GM12891 (cell line): ENCODE results near the gene FALEC.

Experiments used
- DNase-seq: peaks from one replicate; pipeline ENCODE4 v3.0.0; 2011; ENCODE audit warnings: low spot score; ENCODE audit not compliant: insufficient read length
- FAIRE-seq: peaks from 2 replicates; lab custom pipeline; 2011; peaks lifted over from hg19 to GRCh38; lab: Jason Lieb, UNC
- PAX5 ChIP-seq: IDR thresholded peaks from 2 replicates; pipeline ENCODE4 v1.6.1; 2011; ENCODE audit warnings: low read length, moderate library complexity, mild to moderate bottlenecking; ENCODE audit not compliant: insufficient read depth, severe bottlenecking
- POLR2A ChIP-seq: IDR thresholded peaks from 2 replicates; pipeline ENCODE4 v1.6.1; 2011; ENCODE audit warnings: low read depth, low read length, control low read depth
- POLR2AphosphoS5 ChIP-seq: IDR thresholded peaks from 2 replicates; pipeline ENCODE4 v1.6.1; 2011; ENCODE audit warnings: low read depth, low read length, control low read depth
- POU2F2 ChIP-seq: IDR thresholded peaks from 2 replicates; pipeline ENCODE4 v1.6.1; 2011; ENCODE audit warnings: low read depth, mild to moderate bottlenecking, control low read depth, low read length, moderate library complexity
- SPI1 ChIP-seq: IDR thresholded peaks from 2 replicates; pipeline ENCODE4 v1.6.1; 2011; ENCODE audit warnings: low read depth, low read length, control low read depth
- TAF1 ChIP-seq: IDR thresholded peaks from 2 replicates; pipeline ENCODE4 v1.6.1; 2011; ENCODE audit warnings: low read depth, low read length, control low read depth

FALEC gene

GRCh38 chr1:150528196-150528595 is 12.6 kb downstream of the FALEC start:
- FAIRE-seq, result no peak
- no peak for DNase-seq
- TF ChIP-seq POU2F2 (no peak), POLR2AphosphoS5 (no peak), TAF1 (no peak), POLR2A (no peak), PAX5 (no peak), SPI1 (no peak)

DNA sequence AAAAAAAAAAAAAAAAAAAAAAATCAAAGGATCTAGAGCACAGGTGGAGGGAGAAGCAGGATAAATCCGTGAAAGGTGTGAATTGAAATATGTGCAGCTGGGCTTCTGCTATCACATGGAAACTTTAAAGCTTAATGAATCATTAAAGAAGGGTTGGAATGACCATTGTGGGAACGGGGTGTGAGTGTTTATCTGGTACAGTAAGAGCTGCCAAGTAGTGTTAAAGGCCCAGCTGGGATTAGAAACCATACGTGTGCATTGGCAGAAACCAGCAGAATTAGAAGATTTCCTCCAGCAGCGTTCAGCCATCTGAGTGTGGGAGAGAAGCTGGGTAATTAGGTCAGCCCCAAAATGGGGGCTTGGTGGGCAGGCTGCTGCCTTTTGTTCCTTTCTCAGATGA is 13.5 kb downstream of the FALEC start:
- no peak for FAIRE-seq
- TF ChIP-seq PAX5, result no peak
- no peak for TF ChIP-seq POLR2A
- TF ChIP-seq POU2F2, result no peak
- TF ChIP-seq TAF1, result no peak
- no peak for DNase-seq

DNA sequence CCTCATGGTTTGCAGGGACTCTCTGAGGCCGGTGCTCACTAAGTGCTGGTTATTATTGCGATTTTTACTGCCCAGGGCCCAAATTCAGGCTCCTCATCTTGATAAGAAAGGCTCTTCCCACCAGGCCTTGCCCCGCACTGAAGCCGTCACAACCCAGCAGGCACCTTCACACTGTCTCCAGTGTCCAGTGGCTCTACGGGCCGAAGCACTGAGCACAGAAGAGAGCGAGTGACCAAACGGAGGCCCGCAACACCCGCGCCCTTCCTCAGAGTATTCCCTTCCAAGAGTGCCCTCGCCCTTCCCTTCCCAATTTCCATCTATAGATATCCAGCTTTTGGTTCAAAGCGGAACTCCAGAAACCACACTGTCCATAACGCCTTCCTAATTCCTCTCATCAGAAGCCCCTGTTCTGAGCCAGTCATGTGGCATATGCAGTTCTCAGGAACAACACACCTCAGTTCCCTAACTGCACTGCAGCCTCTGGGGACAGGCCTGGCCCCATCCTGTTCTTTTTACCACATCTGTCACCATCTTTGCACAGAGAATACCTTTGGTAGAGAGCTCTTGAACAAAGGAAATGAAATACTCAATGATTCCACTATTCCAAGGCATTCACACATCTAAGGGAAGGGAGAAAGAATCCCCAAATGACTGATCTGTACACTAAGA is 15.1 kb downstream of the FALEC start:
- FAIRE-seq (no peak), DNase-seq (no peak)
- TF ChIP-seq POLR2A, result no peak
- no peak for TF ChIP-seq POU2F2
- no peak for TF ChIP-seq TAF1
- no peak for TF ChIP-seq POLR2AphosphoS5
- no peak for TF ChIP-seq PAX5
- TF ChIP-seq SPI1, result no peak

DNA sequence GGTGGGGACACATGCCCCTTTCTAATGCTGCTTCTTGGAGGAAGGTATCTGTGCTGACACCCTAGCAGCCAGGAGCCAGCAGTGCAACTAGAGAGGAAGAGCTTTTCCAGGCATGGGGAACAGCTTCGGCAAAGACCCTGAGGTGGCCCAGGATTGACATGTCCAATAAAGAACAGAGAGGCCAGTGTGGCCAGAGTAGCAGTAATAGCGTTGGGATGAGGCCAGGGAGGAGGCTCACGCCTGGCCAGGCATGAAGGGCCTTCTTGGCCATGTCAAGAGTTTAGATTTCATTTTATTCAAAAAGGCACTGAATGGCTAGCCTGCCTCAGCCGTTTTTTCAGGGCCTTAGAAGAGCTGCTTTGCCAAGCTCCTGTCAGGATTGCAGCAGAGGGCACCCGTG is 17.3 kb downstream of the FALEC start:
- TF ChIP-seq POLR2AphosphoS5 (no peak), PAX5 (no peak), TAF1 (no peak), SPI1 (no peak), POLR2A (no peak), POU2F2 (no peak)
- FAIRE-seq, result no peak
- no peak for DNase-seq

DNA sequence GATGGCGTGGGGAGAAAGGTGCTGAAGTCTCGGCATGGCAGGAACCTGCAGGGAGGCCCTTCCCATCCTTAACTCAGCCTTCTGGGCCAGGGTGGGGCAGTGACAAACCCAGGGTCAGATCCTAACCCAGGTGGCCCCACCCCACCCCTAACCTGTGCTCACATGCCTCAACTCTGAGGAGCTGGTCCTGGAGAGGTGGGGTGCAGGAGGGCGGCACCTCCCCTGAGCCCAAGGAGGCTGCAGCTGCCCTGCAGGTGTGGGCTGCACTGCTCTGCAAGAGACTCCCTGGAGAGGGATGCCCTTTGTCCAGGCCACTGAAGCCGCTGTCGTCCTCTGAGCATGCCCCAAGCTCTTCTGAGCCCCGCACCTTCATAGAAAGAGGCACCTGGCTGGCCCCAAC is 18.4 kb downstream of the FALEC start:
- DNase-seq (no peak), FAIRE-seq (no peak)
- no peak for TF ChIP-seq PAX5
- TF ChIP-seq POLR2A, result no peak
- TF ChIP-seq POU2F2, result no peak
- no peak for TF ChIP-seq SPI1
- TF ChIP-seq POLR2AphosphoS5, result no peak
- no peak for TF ChIP-seq TAF1

- FAIRE-seq (no peak), DNase-seq (no peak)
- TF ChIP-seq POLR2A, result no peak
- no peak for TF ChIP-seq POLR2AphosphoS5
- no peak for TF ChIP-seq SPI1
- TF ChIP-seq TAF1, result no peak
- no peak for TF ChIP-seq PAX5
- no peak for TF ChIP-seq POU2F2
Measured at GRCh38 chr1:150535511-150536287, 20.1 kb downstream of the FALEC start.

DNA sequence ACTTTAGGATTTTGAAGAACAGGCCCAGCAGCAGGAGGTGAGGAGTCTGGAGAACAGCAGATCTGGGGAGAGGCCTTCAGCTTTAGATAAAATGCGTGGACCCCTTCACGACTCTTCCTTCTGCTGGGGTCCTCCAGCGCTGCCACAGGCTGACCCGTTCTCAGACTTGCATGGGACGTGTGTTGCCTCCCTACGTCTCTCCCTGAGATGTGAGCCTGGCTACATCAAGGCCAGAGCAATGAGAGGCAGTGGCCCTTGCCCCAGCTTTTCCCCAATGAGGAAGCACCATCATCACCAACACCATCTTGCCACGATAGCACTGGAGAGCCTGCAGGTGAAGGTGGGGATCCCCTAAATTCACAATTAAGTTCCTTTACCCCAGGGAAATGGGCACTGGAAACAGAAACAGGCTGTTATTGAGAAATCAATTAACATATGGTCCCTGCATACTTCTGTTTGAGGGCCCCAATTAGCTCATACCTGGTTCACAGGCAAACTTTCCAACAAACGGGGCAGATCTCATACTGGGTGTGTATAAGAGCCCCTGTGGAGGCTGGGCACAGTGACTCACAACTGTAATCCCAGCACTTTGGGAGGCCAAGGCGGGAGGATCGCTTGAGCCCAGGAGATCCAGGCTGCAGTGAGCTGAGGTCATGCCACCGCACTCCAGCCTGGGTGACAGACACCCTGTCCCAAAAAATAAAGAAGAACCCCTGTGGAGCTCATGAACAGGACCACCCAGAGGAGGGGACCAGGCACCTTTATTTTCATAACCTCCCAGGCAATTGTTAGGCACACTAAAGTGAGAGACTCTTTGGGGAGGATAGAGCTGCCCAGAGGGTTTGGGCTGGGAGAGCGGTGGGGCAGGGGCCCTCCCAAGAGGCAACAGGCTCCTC is 21.5 kb downstream of the FALEC start:
- FAIRE-seq, result no peak
- DNase-seq, result no peak
- TF ChIP-seq POU2F2 (no peak), POLR2A (no peak), TAF1 (no peak), SPI1 (no peak), POLR2AphosphoS5 (no peak), PAX5 (no peak)

DNA sequence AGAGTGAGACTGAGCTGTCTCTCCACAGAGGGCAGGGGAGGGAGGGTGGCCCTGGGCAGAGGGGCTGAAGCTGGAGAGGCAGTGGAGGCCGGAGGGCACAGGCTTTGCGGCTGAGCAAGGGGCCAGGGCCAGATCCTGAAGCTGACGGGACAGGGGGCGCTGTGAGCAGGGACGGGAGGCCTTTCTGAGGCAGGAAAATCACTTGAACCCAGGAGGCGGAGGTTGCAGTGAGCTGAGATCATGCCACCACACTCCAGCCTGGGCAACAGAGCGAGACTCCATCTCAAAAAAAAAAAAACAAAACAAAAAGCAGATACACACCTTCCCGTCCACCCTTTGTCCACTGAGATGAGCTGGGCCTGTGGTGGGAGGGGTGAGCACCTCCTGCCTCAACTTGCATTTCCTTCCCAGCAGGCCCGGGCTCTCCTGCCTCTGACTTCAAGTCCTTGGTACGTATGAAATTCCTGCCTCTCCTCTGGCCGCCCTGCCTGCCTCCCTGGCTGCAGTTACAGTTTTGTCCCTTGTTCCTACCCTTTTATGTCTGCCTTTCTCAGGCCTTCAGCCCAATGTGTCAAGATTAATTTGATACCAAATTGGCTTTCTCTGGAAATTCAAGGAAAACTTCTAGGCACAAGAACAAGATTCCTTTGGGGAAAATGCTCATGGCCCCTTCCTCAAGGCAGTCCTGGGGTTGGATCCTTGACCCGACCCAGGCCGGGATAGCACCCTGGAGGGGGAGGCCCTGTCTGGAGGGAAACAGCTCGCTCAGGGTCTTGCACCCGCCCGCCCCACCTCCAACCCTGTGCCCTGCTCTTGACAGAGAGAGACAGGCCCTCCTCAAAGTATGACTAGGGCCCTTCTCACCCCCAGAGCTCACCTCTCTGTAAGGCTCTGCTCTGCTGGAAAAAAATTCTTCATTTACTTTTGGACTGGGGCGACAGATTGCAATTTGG is 22.5 kb downstream of the FALEC start:
- DNase-seq (no peak), FAIRE-seq (no peak)
- TF ChIP-seq POLR2AphosphoS5 (no peak), SPI1 (no peak), TAF1 (no peak), POU2F2 (no peak), POLR2A (no peak), PAX5 (no peak)
